ENCODE measurements around the gene ASAP3. TPM values are rescaled to one million over a fixed set of nuclear protein-coding genes. Genes with fewer than 3 reads are reported as not detected.
"Not testable (repeated sequence)": the region's sequence is repeated elsewhere in the genome, so short reads cannot be mapped to it uniquely, and the experiment has no call there.

The ASAP3 gene
- total RNA-seq, 2 donors from 2014 or later: 38.6 to 47.2 TPM

DNA sequence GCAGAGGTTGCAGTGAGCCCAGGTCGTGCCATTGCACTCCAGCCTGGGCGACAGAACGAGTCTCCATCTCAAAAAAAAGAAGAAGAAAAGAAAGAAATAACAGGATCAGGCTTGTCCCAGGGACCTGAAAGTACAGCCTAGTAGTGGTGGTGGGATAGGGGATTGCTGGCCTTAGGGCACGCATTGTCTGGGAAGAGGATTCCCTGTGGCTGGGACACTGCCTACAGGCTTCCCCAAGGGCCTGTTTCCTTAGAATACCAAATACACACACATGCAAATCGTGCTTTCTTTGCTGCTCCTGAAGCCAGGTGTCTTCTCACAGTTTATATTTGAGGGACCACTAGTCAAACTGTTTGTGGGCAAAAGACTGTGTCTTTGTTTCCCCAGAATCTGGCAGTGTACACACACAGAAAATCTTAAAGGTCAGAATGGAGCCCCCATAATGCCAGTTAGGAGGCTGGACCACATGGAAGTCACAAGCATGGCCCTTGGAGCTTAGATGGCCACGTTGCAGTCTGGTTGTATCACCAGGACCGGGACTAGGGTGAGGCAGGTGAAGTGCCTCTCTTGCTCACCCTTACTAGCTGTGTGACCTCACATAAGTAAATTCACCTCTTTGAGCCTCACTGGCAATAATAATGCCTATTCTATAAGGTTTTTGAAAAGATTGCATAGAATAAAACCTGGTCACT lies 12.7 kb upstream of the ASAP3 start:
- H3K4me3 ChIP-seq: no peak overlapping the region
- TF ChIP-seq, protein P1, sequence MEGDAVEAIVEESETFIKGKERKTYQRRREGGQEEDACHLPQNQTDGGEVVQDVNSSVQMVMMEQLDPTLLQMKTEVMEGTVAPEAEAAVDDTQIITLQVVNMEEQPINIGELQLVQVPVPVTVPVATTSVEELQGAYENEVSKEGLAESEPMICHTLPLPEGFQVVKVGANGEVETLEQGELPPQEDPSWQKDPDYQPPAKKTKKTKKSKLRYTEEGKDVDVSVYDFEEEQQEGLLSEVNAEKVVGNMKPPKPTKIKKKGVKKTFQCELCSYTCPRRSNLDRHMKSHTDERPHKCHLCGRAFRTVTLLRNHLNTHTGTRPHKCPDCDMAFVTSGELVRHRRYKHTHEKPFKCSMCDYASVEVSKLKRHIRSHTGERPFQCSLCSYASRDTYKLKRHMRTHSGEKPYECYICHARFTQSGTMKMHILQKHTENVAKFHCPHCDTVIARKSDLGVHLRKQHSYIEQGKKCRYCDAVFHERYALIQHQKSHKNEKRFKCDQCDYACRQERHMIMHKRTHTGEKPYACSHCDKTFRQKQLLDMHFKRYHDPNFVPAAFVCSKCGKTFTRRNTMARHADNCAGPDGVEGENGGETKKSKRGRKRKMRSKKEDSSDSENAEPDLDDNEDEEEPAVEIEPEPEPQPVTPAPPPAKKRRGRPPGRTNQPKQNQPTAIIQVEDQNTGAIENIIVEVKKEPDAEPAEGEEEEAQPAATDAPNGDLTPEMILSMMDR (IDR thresholded peaks at IDR 0.05): no peak
- H3K9me3 ChIP-seq: no peaks in the 10 kb centered on the region
- H3K36me3 ChIP-seq: no peaks in the 10 kb centered on the region
- H3K27me3 ChIP-seq: no peaks in the 10 kb centered on the region
- H3K4me1 ChIP-seq: no peaks in the 10 kb centered on the region
- no peak for DNase-seq (ENCODE audit: low spot score)
- no peak overlapping the region for H3K27ac ChIP-seq

DNA sequence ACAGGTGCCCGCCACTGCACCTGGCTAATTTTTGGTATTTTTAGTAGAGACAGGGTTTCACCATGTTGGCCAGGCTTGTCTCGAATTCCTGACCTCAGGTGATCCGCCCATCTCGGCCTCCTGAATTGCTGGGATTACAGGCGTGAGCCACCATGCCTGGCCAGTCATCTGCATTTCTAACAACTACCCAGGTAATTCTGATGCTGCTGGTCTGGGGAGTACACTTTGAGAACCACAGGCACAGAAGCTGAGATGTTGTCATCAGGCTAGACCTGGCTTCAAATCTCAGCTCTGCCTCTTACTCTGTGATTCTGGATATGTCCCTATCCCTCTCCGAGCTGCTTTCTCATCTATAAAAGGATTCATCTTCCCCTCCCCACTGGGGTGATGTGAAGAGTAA lies 10.9 kb upstream of the ASAP3 start:
- not testable (repeated sequence) for H3K27me3 ChIP-seq; H3K27ac ChIP-seq; H3K9me3 ChIP-seq; H3K36me3 ChIP-seq; DNase-seq (ENCODE audit: low spot score); H3K4me1 ChIP-seq; H3K4me3 ChIP-seq

DNA sequence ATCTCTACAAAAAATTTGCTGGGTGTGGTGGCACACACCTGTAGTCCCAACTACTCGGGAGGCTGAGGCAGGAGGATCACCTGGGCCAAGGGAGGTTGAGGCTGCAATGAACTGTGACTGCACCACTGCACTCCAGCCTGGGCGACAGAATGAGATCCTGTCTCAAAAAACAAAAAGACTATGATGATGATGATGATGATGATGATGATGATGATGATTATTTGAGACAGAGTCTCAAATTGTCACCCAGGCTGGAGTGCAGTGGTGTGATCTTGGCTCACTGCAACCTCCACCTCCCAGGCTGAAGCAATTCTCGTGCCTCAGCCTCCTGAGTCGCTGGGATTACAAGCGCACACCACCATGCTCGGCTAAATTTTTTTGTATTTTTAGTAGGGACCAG lies 8.8 kb upstream of the ASAP3 start:
- not testable (repeated sequence) for H3K27ac ChIP-seq; DNase-seq (ENCODE audit: low spot score); H3K4me3 ChIP-seq; H3K9me3 ChIP-seq; H3K4me1 ChIP-seq; H3K36me3 ChIP-seq; H3K27me3 ChIP-seq

DNA sequence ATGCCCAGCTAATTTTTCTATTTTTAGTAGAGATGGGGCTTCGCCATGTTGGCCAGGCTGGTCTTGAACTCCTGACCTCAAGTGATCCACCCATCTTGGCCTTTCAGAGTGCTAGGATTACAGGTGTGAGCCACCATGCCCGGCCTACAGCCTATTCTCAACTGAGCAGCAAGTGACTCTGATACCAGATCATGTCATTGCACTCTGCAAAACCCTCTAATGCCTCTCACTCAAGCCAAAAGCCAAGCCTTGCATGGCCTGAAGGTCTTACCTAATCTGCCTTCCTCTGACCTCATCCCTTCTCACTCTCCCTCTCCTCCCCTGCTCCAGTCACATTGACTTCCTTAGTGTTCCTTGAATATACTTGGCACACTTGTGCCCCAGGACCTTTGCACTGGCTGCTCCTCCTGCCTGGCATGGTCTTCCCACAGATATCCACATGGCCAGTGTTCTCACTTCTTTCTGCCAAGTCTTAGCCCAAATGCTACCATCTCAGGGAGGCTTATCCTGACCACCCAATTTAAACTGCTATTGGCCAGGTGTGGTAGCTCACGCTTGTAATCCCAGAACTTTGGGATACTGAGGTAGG lies 8.2 kb upstream of the ASAP3 start:
- TF ChIP-seq, protein P1 (IDR thresholded peaks at IDR 0.05): no peak
- Histone ChIP-seq H3K4me3 (no peak overlapping the region), H3K9me3 (no peaks in the 10 kb centered on the region), H3K4me1 (no peaks in the 10 kb centered on the region), H3K27ac (no peak overlapping the region), H3K36me3 (no peaks in the 10 kb centered on the region), H3K27me3 (no peaks in the 10 kb centered on the region)
- DNase-seq (ENCODE audit: low spot score): no peak

DNA sequence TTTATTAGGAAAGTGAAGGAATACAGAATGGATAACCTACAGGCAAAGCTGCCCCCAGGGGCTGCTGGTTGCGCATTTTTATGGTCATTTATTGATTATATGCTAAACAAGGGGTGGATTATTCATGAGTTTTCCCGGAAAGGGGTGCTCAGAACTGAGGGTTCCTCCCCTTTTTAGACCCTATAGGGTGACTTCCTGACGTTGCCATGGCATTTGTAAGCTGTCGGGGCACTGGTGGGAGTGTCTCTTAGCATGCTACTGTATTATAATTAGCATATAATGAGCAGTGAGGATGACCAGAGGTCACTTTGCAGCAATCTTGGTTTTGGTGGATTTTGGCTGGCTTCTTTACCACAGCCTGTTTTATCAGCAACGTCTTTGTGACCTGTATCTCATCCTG lies 5.9 kb upstream of the ASAP3 start:
- no peak overlapping the region for H3K4me3 ChIP-seq
- TF ChIP-seq, protein P1 (IDR thresholded peaks at IDR 0.05): no peak
- H3K27ac ChIP-seq: no peak overlapping the region
- H3K4me1 ChIP-seq: peaks cover 0 to 4% of the 10 kb centered on the region in 2 donors
- H3K36me3 ChIP-seq: no peaks in the 10 kb centered on the region
- no peak for DNase-seq (ENCODE audit: low spot score)
- H3K27me3 ChIP-seq: no peaks in the 10 kb centered on the region
- no peaks in the 10 kb centered on the region for H3K9me3 ChIP-seq

DNA sequence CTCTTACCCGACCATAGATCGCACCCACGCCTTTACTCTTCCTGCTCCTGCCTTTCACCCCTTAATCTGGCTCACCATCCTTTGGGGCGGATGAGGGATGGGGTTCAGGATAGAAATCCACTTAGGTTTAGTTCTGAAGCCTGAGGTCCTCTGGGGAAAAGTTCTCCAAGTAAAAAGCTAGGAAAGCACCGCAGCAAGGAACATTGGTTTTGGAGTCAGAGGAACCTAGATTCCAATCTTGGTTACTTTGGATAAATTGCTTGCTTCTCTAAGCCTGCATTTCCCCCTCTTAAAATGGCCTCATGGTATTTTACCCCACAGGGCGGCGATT lies 988 bp upstream of the ASAP3 start:
- Histone ChIP-seq H3K4me1 (peaks cover 0 to 36% of the 10 kb centered on the region in 2 donors), H3K27ac (peak overlapping the region; percentile 93 to 97), H3K36me3 (no peaks in the 10 kb centered on the region), H3K9me3 (no peaks in the 10 kb centered on the region), H3K4me3 (peak overlapping the region; percentile 88 to 98), H3K27me3 (no peaks in the 10 kb centered on the region)
- TF ChIP-seq, protein P1 (IDR thresholded peaks at IDR 0.05): no peak
- DNase-seq (ENCODE audit: low spot score): no peak

Measured in right atrium auricular region (tissue), 2 donors.